Activated B cell treated with CpG ODN at 0.5 μM for 24 hours (primary cell): ENCODE measurements around the gene VPS45. TPM values are rescaled to one million over a fixed set of nuclear protein-coding genes. Genes with fewer than 3 reads are reported as not detected.
A peak's percentile ranks its signal among the peaks of the same experiment; 100 is the strongest.

Experiments used
- ATAC-seq: fragments of 200-7000 bp; cut with Tn5 transposase; one replicate; pipeline ENCODE4 v1.10.0; 2021; ENCODE audit warnings: low read depth, mild to moderate bottlenecking, moderate library complexity
- CTCF ChIA-PET: fragments of 350-600 bp; sonication (Branson Sonifier 250); formaldehyde crosslinking; loops from one replicate; lab custom pipeline; 2021; ENCODE audit warnings: antibody characterized with exemption; lab: Charles Lee
- POLR2A ChIA-PET: fragments of 350-600 bp; sonication (Branson Sonifier 250); formaldehyde crosslinking; loops from one replicate; lab custom pipeline; 2021; ENCODE audit warnings: antibody characterized with exemption; lab: Charles Lee
- DNase-seq: peaks from one replicate; pipeline ENCODE4 v3.0.0; 2022
- H3K27ac Mint-ChIP-seq: one replicate; pipeline ENCODE4 v1.8.0; 2020; ENCODE audit warnings: mixed read lengths
- H3K27me3 Mint-ChIP-seq: one replicate; pipeline ENCODE4 v1.8.0; 2021; ENCODE audit warnings: mixed read lengths
- H3K36me3 Mint-ChIP-seq: one replicate; pipeline ENCODE4 v1.8.0; 2021; ENCODE audit warnings: low read depth, mixed read lengths
- H3K4me1 Mint-ChIP-seq: one replicate; pipeline ENCODE4 v1.8.0; 2021; ENCODE audit warnings: mixed read lengths
- H3K4me3 Mint-ChIP-seq: one replicate; pipeline ENCODE4 v1.8.0; 2020; ENCODE audit warnings: mild to moderate bottlenecking, mixed read lengths
- H3K9me3 Mint-ChIP-seq: one replicate; pipeline ENCODE4 v1.8.0; 2020; ENCODE audit warnings: mixed read lengths
- intact Hi-C: fragments of 100-400 bp; cut with micrococcal nuclease; formaldehyde crosslinking; loops from one replicate; pipeline ENCODE4 v1.15.1; 2024
- total RNA-seq: library from RNA; stranded (reverse); gene quantifications from 2 replicates; pipeline ENCODE4 v1.2.3, GENCODE V29; 2022
- TF ChIP-seq, protein P1 (sequence below): fragments of 200-600 bp; IDR thresholded peaks from one replicate; pipeline ENCODE4 v1.8.0; 2022; ENCODE audit warnings: antibody characterized with exemption, mild to moderate bottlenecking

The VPS45 gene
- total RNA-seq, 1 donor from 2014 or later, result 46.0 TPM

DNA sequence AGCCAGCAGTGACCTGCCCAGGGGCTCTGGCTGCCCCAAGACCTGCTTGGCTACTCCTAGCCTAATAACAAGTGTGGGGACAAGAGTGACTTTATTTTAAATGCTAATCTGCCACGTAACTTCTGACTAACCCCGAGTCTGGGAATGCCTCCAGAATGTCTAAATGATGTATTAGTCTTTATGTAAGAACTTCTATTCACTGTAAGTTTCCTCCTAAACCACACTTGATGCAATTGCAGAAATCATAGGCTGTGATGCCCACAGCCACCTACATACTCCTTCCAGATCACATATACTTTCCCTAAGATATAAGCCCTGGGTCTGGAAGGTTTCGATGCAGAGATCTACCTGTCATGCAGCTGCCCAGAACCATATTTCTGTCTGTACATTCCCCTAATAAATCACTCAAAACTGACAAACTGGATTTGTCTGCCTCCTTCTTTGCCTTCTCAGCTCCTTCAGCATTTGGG is 5.9 kb upstream of the VPS45 start:
- POLR2A ChIA-PET, result no interaction called here
- intact Hi-C loops, result no loop called here
- TF ChIP-seq, protein P1, sequence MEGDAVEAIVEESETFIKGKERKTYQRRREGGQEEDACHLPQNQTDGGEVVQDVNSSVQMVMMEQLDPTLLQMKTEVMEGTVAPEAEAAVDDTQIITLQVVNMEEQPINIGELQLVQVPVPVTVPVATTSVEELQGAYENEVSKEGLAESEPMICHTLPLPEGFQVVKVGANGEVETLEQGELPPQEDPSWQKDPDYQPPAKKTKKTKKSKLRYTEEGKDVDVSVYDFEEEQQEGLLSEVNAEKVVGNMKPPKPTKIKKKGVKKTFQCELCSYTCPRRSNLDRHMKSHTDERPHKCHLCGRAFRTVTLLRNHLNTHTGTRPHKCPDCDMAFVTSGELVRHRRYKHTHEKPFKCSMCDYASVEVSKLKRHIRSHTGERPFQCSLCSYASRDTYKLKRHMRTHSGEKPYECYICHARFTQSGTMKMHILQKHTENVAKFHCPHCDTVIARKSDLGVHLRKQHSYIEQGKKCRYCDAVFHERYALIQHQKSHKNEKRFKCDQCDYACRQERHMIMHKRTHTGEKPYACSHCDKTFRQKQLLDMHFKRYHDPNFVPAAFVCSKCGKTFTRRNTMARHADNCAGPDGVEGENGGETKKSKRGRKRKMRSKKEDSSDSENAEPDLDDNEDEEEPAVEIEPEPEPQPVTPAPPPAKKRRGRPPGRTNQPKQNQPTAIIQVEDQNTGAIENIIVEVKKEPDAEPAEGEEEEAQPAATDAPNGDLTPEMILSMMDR, result no peak
- no peaks in the 10 kb centered on the region for H3K27me3 Mint-ChIP-seq
- DNase-seq (no peak), ATAC-seq (no peak)
- no peak overlapping the region for H3K27ac Mint-ChIP-seq
- peaks cover 6% of the 10 kb centered on the region for H3K4me1 Mint-ChIP-seq
- CTCF ChIA-PET, result no interaction called here
- peaks cover 1% of the 10 kb centered on the region for H3K36me3 Mint-ChIP-seq
- H3K9me3 Mint-ChIP-seq, result no peaks in the 10 kb centered on the region
- no peak overlapping the region for H3K4me3 Mint-ChIP-seq

DNA sequence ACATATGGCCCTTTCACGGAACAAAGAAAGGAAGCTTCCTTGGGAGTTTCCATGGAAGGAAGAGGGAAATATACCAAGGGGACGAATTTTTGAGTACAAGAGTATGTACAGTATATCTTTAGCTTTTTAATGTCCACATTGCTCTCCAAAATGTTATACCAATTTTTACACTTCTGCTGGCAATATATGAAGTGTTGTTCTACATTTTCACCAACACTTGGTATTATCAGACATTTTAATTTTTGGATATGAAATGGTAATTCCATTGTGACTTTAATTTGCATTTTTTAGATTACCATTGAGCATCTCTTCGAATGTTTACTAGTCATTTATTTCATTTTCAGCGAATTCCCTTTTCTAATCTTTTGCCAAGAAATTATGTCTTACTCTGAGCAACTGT is 5.5 kb upstream of the VPS45 start:
- ChIA-PET CTCF (no interaction called here), POLR2A (no interaction called here)
- intact Hi-C loops, result no loop called here
- Mint-ChIP-seq H3K4me3 (no peak overlapping the region), H3K27ac (no peak overlapping the region), H3K9me3 (no peaks in the 10 kb centered on the region), H3K27me3 (no peaks in the 10 kb centered on the region), H3K4me1 (peaks cover 9% of the 10 kb centered on the region), H3K36me3 (peaks cover 4% of the 10 kb centered on the region)
- ATAC-seq (no peak), DNase-seq (no peak)
- TF ChIP-seq, protein P1, result no peak

DNA sequence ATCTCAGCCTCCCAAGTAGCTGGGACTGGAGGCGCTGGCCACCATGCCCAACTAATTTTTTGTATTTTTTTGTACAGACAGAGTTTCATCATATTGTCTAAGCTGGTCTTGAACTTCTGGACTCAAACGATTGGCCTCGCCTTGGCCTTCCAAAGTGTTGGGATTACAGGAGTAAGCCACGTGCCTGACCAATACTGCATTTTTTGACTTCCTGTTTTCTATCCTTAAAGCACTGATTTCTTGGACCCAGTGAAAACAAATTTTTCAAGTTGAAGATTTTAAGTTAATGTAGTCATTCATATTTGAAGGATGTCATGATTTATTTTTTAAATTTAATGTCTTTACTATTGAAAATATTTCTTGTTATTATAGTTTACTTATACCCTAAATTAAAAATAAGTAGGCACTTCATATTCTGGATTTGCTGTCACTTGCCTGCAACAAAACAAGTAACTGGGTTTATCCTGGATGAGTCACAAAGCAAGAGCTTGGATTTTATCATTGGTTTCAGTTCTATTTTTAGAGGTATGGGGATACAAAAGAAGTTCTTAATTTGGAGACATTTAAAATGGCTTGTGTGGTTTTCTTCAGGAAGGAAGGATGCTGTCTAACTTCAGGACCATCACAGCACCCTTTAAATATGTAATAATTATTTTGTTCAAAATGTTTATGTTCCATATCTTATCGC is 2.2 kb upstream of the VPS45 start:
- CTCF ChIA-PET, result interaction anchor here (0.7 to 2.2 kb wide), 3 partner anchors 100 to 104 kb away, joined by 3 to 8 read pairs (median 3); no protein-coding TSS in a partner anchor
- H3K27me3 Mint-ChIP-seq, result no peaks in the 10 kb centered on the region
- intact Hi-C loops, result loop anchor here (5.0 kb wide), 1 partner anchor 217 kb away; the partner anchor contains the start of gene CIART
- POLR2A ChIA-PET, result no interaction called here
- no peak for ATAC-seq
- no peaks in the 10 kb centered on the region for H3K9me3 Mint-ChIP-seq
- peaks cover 31% of the 10 kb centered on the region for H3K4me1 Mint-ChIP-seq
- TF ChIP-seq, protein P1, result no peak
- H3K27ac Mint-ChIP-seq, result no peak overlapping the region
- peaks cover 26% of the 10 kb centered on the region for H3K36me3 Mint-ChIP-seq
- no peak overlapping the region for H3K4me3 Mint-ChIP-seq
- DNase-seq, result no peak

DNA sequence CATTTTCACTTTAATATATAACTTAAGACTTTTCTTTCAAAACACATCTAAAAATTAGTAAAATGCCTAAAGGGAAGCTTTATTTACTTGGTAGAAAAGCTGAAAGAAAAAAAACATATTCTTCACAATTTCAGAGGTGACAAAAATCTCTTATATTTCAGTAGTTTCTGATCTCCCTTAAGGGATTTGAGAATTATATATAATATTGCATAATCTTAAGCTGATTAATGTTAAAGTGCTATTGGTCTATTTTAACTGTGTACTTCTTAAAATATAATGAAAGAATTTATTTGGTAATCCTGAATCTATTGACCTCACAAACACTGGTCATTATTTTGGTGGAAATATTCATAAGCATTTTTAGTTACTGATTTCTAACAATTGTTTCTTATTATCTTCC is 1.2 kb upstream of the VPS45 start:
- intact Hi-C loops, result loop anchor here (2.0 to 5.0 kb wide), 2 partner anchors 94 to 216 kb away; partner anchors contain the start of gene CIART
- no peaks in the 10 kb centered on the region for H3K27me3 Mint-ChIP-seq
- ATAC-seq, result no peak
- no peaks in the 10 kb centered on the region for H3K9me3 Mint-ChIP-seq
- peaks cover 31% of the 10 kb centered on the region for H3K4me1 Mint-ChIP-seq
- peaks cover 26% of the 10 kb centered on the region for H3K36me3 Mint-ChIP-seq
- TF ChIP-seq, protein P1, result no peak
- H3K27ac Mint-ChIP-seq, result peak overlapping the region; percentile 95
- CTCF ChIA-PET, result interaction anchor here (0.6 kb wide), 1 partner anchor 121 kb away, joined by 3 read pairs; no protein-coding TSS in a partner anchor
- H3K4me3 Mint-ChIP-seq, result peak overlapping the region; percentile 95
- POLR2A ChIA-PET, result interaction anchor here (0.6 to 5.4 kb wide), 6 partner anchors 95 to 1983 kb away, joined by 3 to 38 read pairs (median 10); a partner anchor contains a TSS
- no peak for DNase-seq

DNA sequence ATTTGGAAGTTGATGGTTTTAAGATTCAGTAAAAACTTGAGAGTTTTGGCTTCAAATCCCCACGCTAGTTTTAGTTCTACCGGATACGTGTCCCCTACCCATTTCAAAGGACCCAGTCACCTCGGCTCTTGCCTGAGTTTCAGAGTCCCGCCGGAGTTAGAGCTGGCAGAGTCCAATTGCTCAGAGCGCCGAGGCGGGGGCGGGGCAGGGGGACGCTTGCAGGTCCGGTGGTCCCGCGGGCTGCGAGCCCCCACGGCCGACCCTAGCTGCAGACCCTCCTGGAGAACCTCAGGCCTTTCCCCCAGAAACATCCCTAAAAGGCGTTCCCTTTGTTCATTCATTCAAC is 765 bp upstream of the VPS45 start:
- DNase-seq (peak; percentile 29), ATAC-seq (peak; percentile 30)
- H3K27me3 Mint-ChIP-seq, result no peaks in the 10 kb centered on the region
- peaks cover 26% of the 10 kb centered on the region for H3K36me3 Mint-ChIP-seq
- intact Hi-C loops, result loop anchor here (1.0 to 5.0 kb wide), 3 partner anchors 94 to 215 kb away; partner anchors contain the start of gene CIART
- POLR2A ChIA-PET, result interaction anchor here (0.6 to 5.4 kb wide), 9 partner anchors 43 to 1983 kb away, joined by 3 to 38 read pairs (median 7); a partner anchor contains a TSS
- TF ChIP-seq, protein P1, result no peak
- H3K27ac Mint-ChIP-seq, result peak overlapping the region; percentile 95
- peak overlapping the region; percentile 95 for H3K4me3 Mint-ChIP-seq
- CTCF ChIA-PET, result interaction anchor here (0.6 to 3.0 kb wide), 2 partner anchors 99 to 120 kb away, joined by 3 to 16 read pairs; no protein-coding TSS in a partner anchor
- H3K4me1 Mint-ChIP-seq, result peaks cover 31% of the 10 kb centered on the region
- H3K9me3 Mint-ChIP-seq, result no peaks in the 10 kb centered on the region
